ENCODE data around the gene ABCA7.

ABCA7 gene

GRCh38 chr19:1004204-1004802, 35.6 kb upstream of the ABCA7 start:
- DNase-seq (ENCODE audit: extremely low read depth in 1 of 2, low read depth in 1 of 2) = no peak

DNA sequence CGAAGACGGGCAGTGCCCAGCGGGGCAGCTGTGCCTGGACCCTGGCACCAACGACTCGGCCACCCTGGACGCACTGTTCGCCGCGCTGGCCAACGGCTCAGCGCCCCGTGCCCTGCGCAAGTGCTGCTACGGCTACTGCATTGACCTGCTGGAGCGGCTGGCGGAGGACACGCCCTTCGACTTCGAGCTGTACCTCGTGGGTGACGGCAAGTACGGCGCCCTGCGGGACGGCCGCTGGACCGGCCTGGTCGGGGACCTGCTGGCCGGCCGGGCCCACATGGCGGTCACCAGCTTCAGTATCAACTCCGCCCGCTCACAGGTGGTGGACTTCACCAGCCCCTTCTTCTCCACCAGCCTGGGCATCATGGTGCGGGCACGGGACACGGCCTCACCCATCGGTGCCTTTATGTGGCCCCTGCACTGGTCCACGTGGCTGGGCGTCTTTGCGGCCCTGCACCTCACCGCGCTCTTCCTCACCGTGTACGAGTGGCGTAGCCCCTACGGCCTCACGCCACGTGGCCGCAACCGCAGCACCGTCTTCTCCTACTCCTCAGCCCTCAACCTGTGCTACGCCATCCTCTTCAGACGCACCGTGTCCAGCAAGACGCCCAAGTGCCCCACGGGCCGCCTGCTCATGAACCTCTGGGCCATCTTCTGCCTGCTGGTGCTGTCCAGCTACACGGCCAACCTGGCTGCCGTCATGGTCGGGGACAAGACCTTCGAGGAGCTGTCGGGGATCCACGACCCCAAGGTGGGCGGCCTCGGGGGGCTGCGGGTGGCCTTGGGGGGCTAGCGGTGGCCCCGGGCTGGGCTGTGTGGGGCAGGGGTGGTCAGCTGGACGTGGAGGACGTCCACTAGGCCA, 34.9 kb upstream of the ABCA7 start:
- no peak for DNase-seq (ENCODE audit: extremely low read depth in 1 of 2, low read depth in 1 of 2)

DNA sequence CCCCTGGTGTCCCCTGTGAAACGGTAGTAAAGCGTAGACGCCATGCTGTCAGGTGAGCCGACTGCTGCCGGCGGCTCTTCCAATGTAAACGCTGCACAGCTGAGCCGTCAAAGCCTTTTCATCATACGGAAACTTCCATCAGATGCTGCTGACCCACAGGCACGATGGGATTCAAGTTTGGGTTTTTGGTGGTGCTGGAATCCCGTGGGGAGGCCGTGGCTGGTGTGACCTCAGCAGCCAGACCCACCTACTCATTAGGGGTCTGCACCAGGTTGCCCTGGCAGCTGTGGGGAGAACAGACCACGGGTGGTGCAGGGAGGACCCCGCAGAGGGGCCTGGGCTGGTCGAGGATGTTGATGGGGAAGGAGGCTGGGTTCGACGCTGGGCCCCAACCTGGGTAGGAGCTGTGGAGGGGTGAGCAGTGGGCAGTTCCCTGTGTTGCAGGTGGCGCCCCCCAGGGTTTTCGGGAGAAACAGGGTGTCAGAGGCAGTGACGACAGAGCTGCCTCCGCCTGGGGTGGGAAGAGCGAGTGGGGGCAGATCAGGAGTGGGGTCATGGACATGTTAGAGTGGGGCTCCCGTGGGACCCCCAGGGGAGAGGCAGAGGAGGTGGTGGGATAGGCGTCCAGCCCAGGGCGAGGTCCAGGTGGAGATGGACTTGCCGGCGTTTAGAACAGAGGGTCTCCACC, 33.1 kb upstream of the ABCA7 start:
- DNase-seq (ENCODE audit: extremely low read depth in 1 of 2, low read depth in 1 of 2) = no peak

DNA sequence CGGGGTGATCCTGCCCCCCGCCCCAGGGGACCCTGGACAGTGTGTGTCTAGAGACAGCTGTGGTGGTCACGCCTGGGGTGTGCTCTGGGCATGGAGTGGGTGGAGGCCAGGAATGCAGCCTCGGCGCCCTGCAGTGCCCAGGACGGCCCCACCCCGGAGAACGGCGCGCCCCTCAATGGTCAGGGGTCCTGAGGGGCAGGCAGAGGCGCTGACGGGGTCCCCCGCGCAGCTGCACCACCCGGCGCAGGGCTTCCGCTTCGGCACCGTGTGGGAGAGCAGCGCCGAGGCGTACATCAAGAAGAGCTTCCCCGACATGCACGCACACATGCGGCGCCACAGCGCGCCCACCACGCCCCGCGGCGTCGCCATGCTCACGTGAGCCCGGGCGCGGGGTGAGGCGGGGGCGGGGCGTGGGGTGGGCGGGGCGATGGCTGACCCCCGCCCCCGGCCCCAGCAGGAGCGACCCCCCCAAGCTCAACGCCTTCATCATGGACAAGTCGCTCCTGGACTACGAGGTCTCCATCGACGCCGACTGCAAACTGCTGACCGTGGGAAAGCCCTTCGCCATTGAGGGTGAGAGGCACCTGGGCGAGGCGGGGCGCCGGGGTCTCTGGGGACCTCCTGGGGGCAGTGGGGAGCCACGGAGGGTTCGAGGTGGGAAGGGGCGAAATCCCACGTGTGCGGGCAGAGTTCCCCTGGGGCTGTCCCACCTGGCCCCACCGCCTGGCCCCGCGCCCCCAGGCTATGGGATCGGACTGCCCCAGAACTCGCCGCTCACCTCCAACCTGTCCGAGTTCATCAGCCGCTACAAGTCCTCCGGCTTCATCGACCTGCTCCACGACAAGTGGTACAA, 32.3 kb upstream of the ABCA7 start:
- no peak for DNase-seq (ENCODE audit: extremely low read depth in 1 of 2, low read depth in 1 of 2)

- no peak for DNase-seq (ENCODE audit: extremely low read depth in 1 of 2, low read depth in 1 of 2)
Observed at GRCh38 chr19:1008268-1009040, 31.5 kb upstream of the ABCA7 start.

- DNase-seq (ENCODE audit: extremely low read depth in 1 of 2, low read depth in 1 of 2) = no peak
Observed at GRCh38 chr19:1009041-1009980, 30.6 kb upstream of the ABCA7 start.

- no peak for DNase-seq (ENCODE audit: extremely low read depth in 1 of 2, low read depth in 1 of 2)
Observed at GRCh38 chr19:1009981-1010538, 29.8 kb upstream of the ABCA7 start.

DNA sequence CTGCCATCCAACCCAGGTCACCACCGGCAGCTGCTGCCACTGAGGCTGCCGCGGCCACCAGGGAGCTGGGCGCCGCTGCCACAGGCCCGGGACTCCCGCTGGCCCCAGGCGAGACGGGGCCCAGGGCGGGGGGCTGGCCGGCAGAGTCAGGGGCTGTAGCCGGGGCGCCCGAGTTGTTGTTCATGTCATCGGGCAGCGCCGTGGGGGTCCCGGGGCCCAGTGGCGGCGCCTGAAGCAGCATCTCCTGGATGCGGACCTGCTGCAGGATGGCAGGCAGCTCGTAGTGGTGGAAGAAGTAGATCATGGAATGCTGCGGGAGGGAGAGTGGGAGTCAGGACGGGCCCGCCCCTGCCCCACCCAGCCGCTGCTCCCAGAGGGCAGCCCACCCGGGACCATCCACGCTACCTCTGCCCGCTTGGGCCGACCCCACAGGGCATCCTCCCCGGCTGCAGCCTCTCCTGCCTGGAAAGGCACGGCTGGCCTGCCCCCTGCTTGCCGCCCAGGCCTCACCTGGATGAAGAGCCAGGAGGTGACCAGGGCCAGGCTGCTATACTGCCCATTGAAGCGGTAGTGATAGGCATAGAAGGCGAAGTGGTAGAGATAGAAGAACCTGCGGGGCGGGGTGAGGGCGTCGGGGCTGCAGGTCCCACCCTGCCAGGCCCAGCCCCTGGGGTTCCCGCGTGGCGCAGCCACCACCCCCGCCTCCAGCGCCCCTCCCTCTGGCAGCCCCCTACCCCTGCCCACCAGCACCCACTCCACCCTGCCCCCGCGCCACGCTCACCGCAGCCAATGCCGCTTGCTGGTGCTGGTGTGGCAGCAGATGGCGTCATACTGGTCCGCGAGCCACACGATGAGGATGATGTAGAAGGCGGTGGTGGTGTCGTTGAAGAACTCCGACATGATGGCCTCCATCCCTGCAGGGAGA, 29.1 kb upstream of the ABCA7 start:
- no peak for DNase-seq (ENCODE audit: extremely low read depth in 1 of 2, low read depth in 1 of 2)

DNA sequence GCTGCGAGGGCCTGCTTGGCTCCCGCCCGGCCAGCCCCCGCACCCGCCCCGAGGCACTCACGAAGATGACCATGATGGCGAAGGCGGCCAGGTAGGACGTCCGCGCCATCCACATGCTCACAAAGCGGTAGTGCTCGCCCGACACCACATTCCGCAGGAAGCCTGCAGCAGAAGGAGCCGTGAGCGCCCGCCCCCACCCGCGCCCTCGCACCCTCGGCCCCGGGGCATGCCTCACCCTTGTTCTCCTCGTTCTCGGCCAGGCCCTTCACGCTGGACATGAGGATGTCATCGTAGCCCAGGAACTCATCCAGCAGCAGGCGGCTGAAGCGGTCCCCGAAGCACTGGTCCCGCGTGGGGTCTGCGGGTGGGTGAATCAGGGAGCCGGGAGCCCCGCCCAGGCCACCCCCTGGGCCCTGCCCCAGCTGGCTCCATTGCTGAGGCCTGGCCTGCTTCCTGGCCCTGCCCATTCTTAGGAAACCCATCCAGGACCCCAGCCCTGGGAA, 28.0 kb upstream of the ABCA7 start:
- DNase-seq (ENCODE audit: extremely low read depth in 1 of 2, low read depth in 1 of 2) = no peak

GRCh38 chr19:1012334-1012733, 27.6 kb upstream of the ABCA7 start:
- no peak for DNase-seq (ENCODE audit: extremely low read depth in 1 of 2, low read depth in 1 of 2)

GRCh38 chr19:1013218-1013617, 26.7 kb upstream of the ABCA7 start:
- no peak for DNase-seq (ENCODE audit: extremely low read depth in 1 of 2, low read depth in 1 of 2)

- no peak for DNase-seq (ENCODE audit: extremely low read depth in 1 of 2, low read depth in 1 of 2)
Observed at GRCh38 chr19:1014161-1015060, 25.5 kb upstream of the ABCA7 start.

DNA sequence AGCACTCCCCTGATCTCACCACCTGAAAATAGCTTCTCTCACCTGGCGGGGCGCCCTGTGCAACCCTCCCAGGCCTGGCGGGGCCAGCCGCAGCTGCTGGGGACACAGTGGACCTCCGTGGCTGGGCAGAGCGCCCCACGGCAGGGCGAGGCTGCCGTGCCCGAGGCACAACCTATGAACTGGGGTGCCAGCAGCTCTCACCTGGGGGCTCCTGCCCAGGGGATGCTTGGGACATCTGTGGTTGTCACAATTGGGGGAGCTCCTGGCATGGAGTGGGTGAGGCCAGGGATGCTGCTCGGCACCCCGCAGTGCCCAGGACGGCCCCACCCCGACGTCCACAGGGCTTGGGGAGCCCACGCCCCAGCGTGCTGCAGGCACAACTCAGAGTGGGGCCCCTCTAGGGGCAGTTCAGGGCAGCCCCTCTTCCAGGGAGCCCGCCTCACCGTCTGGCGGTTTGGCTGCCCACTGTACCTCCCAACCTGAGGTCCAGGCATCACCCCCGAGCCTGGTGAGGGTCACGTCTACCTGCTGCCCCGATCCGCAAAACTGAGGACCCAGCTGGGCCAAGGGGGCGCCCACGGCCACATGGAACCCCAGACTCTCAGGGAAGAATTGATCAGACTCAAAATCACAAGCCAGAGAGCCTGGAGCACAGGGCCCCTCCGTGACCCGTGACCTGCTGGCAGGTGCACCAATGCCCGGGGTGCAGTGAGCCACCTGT, 24.7 kb upstream of the ABCA7 start:
- DNase-seq (ENCODE audit: extremely low read depth in 1 of 2, low read depth in 1 of 2) = no peak

DNA sequence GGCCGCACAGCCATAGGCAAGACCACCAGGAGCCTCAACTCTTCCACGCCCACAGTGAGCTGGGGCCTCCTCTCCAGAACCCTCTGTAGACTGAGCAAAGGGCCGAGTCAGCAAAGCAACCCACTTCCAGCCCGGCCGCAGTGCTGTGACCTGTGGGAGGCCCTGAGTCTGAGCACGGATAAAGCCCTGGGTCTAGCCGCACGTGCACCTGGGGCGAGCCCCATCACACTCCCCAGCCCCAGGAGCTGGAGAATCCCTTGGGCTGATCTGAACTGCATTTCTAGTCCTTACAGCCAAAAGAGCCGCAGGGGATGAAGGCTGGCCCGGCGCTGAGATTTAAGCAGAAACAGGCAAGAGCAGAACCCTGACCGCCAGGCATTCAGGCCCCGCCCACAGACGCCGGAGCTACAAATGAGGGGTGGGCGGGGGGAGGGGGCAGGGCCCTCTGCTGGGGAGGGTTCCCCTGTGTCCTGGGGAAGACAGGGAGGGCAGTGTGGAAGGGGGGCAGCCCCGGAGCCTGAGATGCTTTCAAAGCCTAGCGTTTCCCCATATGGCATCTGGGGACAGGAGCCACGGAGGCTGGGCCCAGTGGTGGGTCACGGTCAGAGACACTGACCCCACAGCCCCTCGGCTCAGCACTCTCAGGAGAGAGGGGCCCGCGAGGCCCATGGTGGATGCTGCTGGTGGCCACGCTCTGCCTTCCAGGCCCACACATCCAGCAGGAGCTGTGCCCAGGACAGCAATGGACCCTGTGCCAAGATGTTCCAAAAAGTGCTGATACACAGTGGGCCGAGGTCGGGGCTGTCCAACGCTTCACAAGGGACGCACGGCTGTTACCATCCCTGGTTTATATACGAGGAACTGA, 23.9 kb upstream of the ABCA7 start:
- DNase-seq (ENCODE audit: extremely low read depth in 1 of 2, low read depth in 1 of 2) = no peak

- DNase-seq (ENCODE audit: extremely low read depth in 1 of 2, low read depth in 1 of 2) = no peak
Observed at GRCh38 chr19:1016647-1017114, 23.2 kb upstream of the ABCA7 start.

All from stimulated activated CD8-positive, alpha-beta memory T cell treated with anti-CD3 and anti-CD28 coated beads, Interleukin-7, amount 100 ng/mL, for 48 hours (primary cell).